Middle frontal gyrus (tissue), 1 donor: ENCODE measurements around the gene KDM4C.

ENCODE experiments used
- DNase-seq: peaks from one replicate; pipeline ENCODE4 v3.0.0-alpha.2; 2015; ENCODE audit warnings: low spot score; ENCODE audit errors: extremely low spot score

The KDM4C gene

GRCh38 chr9:6901180-6901579 is 143.4 kb downstream of the KDM4C start:
- no peak for DNase-seq

- no peak for DNase-seq
These were observed 144.7 kb downstream of the KDM4C start for GRCh38 chr9:6902423-6902822.

- no peak for DNase-seq
These were observed 146.6 kb downstream of the KDM4C start for GRCh38 chr9:6904371-6904770.

- DNase-seq = no peak
These were observed 148.1 kb downstream of the KDM4C start for GRCh38 chr9:6905850-6906375.

GRCh38 chr9:6907772-6908381 is 150.1 kb downstream of the KDM4C start:
- DNase-seq = no peak

- no peak for DNase-seq
These were observed 151.4 kb downstream of the KDM4C start for GRCh38 chr9:6909181-6909580.

- DNase-seq = no peak
These were observed 152.3 kb downstream of the KDM4C start for GRCh38 chr9:6910032-6910431.

- DNase-seq = no peak
These were observed 152.7 kb downstream of the KDM4C start for GRCh38 chr9:6910497-6910896.

GRCh38 chr9:6911901-6912638 is 154.3 kb downstream of the KDM4C start:
- DNase-seq = no peak

- no peak for DNase-seq
These were observed 157.9 kb downstream of the KDM4C start for GRCh38 chr9:6915635-6916034.

- no peak for DNase-seq
These were observed 159.4 kb downstream of the KDM4C start for GRCh38 chr9:6917162-6917561.

- no peak for DNase-seq
These were observed 162.3 kb downstream of the KDM4C start for GRCh38 chr9:6920041-6920440.

- DNase-seq = no peak
These were observed 163.5 kb downstream of the KDM4C start for GRCh38 chr9:6921315-6921714.

GRCh38 chr9:6922124-6922676 is 164.4 kb downstream of the KDM4C start:
- DNase-seq = no peak

- DNase-seq = no peak
These were observed 164.9 kb downstream of the KDM4C start for GRCh38 chr9:6922680-6923079.

- DNase-seq = no peak
These were observed 165.3 kb downstream of the KDM4C start for GRCh38 chr9:6923086-6923485.

GRCh38 chr9:6924149-6924548 is 166.4 kb downstream of the KDM4C start:
- DNase-seq = no peak

GRCh38 chr9:6924988-6925563 is 167.3 kb downstream of the KDM4C start:
- DNase-seq = peak; percentile 13

- DNase-seq = no peak
These were observed 168.1 kb downstream of the KDM4C start for GRCh38 chr9:6925836-6926235.

- DNase-seq = no peak
These were observed 168.7 kb downstream of the KDM4C start for GRCh38 chr9:6926436-6926835.

- DNase-seq = no peak
These were observed 170.1 kb downstream of the KDM4C start for GRCh38 chr9:6927838-6928237.

- DNase-seq = no peak
These were observed 171.1 kb downstream of the KDM4C start for GRCh38 chr9:6928863-6929262.
